H1 (cell line): ENCODE results near the gene PTPRF. TPM values are rescaled to one million over a fixed set of nuclear protein-coding genes. Genes with fewer than 3 reads are reported as not detected.

Source experiments
- CTCF ChIA-PET: fragments of 300-600 bp; sonication (Branson Sonifier 250); formaldehyde crosslinking; loops from one replicate; lab custom pipeline; 2021; ENCODE audit not compliant: partially characterized antibody; lab: Charles Lee
- POLR2A ChIA-PET: fragments of 300-600 bp; sonication (Branson Sonifier 250); formaldehyde crosslinking; loops from one replicate; lab custom pipeline; 2021; ENCODE audit warnings: inconsistent platforms; ENCODE audit not compliant: partially characterized antibody; lab: Charles Lee
- DNase-seq, 2 experiments: peaks; one replicate each; pipeline versions ENCODE4 v3.0.0 to v3.0.0-alpha.2; 2010 to 2022; ENCODE audit warnings: low spot score in 2 of 2, low read depth in 1 of 2, mixed read lengths in 1 of 2
- FAIRE-seq: peaks from 2 replicates; lab custom pipeline; 2011; peaks lifted over from hg19 to GRCh38; lab: Jason Lieb, UNC
- H2AFZ ChIP-seq: 2 replicates; pipeline ENCODE4 v1.8.1; 2012; ENCODE audit warnings: low read length, inconsistent platforms
- H2AK5ac ChIP-seq: 2 replicates; pipeline ENCODE4 v1.6.1; 2013; ENCODE audit warnings: low read depth, low read length
- H2BK120ac ChIP-seq: replicated peaks from 2 replicates; pipeline ENCODE3; 2013; ENCODE audit warnings: low read depth, low read length, inconsistent platforms
- H2BK12ac ChIP-seq: 2 replicates; pipeline ENCODE4 v1.6.1; 2013; ENCODE audit warnings: low read depth, low read length
- H2BK15ac ChIP-seq: 2 replicates; pipeline ENCODE4 v1.6.1; 2013; ENCODE audit warnings: low read length
- H2BK20ac ChIP-seq: 2 replicates; pipeline ENCODE4 v1.6.1; 2013; ENCODE audit warnings: low read length
- H2BK5ac ChIP-seq: 2 replicates; pipeline ENCODE4 v1.6.1; 2013; ENCODE audit warnings: low read depth, low read length
- H3K14ac ChIP-seq: 2 replicates; pipeline ENCODE4 v1.6.1; 2013; ENCODE audit warnings: inconsistent platforms; ENCODE audit not compliant: insufficient read length
- H3K18ac ChIP-seq: 2 replicates; pipeline ENCODE4 v1.6.1; 2013; ENCODE audit warnings: low read length; ENCODE audit errors: extremely low read depth
- H3K23ac ChIP-seq: 2 replicates; pipeline ENCODE4 v1.6.1; 2013; ENCODE audit warnings: inconsistent platforms; ENCODE audit not compliant: insufficient read length
- H3K23me2 ChIP-seq: 2 replicates; pipeline ENCODE4 v1.6.1; 2013; ENCODE audit warnings: low read depth, low read length
- H3K27ac ChIP-seq: 2 replicates; pipeline ENCODE4 v1.6.1; 2011; ENCODE audit warnings: low read depth, low read length, inconsistent platforms
- H3K27me3 ChIP-seq, 4 experiments: replicated peaks in 1 of 4; 1 replicate in 1 of 4; 2 replicates in 3 of 4; pipeline versions ENCODE4 v1.6.1 to v1.8.1; 2011 to 2013; ENCODE audit warnings: low read length in 3 of 4, mild to moderate bottlenecking in 3 of 4, inconsistent platforms in 2 of 4, mixed read lengths in 2 of 4, moderate library complexity in 1 of 4; ENCODE audit not compliant: control insufficient read depth in 3 of 4, insufficient read depth in 3 of 4; ENCODE audit errors: extremely low read depth in 1 of 4
- H3K36me3 ChIP-seq, 4 experiments: 2 replicates each; pipeline versions ENCODE4 v1.6.1 to v1.8.1; 2011 to 2013; ENCODE audit warnings: mild to moderate bottlenecking in 4 of 4, low read length in 3 of 4, moderate library complexity in 2 of 4, control low read depth in 1 of 4, inconsistent platforms in 1 of 4; ENCODE audit not compliant: insufficient read depth in 4 of 4, control insufficient read depth in 2 of 4
- H3K4ac ChIP-seq: replicated peaks from 2 replicates; pipeline ENCODE3; 2013; ENCODE audit warnings: low read length, low read depth, mixed read lengths, inconsistent platforms; ENCODE audit not compliant: insufficient read length
- H3K4me1 ChIP-seq, 4 experiments: replicated peaks in 1 of 4; 1 replicate in 1 of 4; 2 replicates in 3 of 4; pipeline versions ENCODE4 v1.6.1 to v1.8.1; 2011 to 2013; ENCODE audit warnings: low read length in 3 of 4, inconsistent platforms in 2 of 4, mixed read lengths in 1 of 4; ENCODE audit not compliant: insufficient read depth in 4 of 4, control insufficient read depth in 3 of 4
- H3K4me2 ChIP-seq, 2 experiments: 2 replicates each; pipeline versions ENCODE4 v1.6.1 to v1.8.1; 2011 to 2013; ENCODE audit warnings: low read depth in 2 of 2, low read length in 2 of 2, control low read depth in 1 of 2, inconsistent platforms in 1 of 2, mild to moderate bottlenecking in 1 of 2; ENCODE audit not compliant: insufficient read depth in 1 of 2
- H3K4me3 ChIP-seq, 4 experiments: fragments of 200-600, 300-600 bp in 1 of 4; sonication (generic), shearing (Covaris generic), sonication (Bioruptor Twin) in 1 of 4; 2 replicates each; pipeline versions ENCODE4 v1.5.1 to v1.8.1; 2011 to 2016; ENCODE audit warnings: low read length in 4 of 4, low read depth in 3 of 4, control low read depth in 2 of 4, inconsistent platforms in 2 of 4, mild to moderate bottlenecking in 2 of 4, mixed read lengths in 1 of 4, moderate library complexity in 1 of 4; ENCODE audit not compliant: insufficient read depth in 2 of 4; ENCODE audit errors: extremely low read depth in 1 of 4
- H3K56ac ChIP-seq: replicated peaks from 2 replicates; pipeline ENCODE3; 2013; ENCODE audit warnings: low read depth, mild to moderate bottlenecking, mixed read lengths, low read length, inconsistent platforms; ENCODE audit not compliant: insufficient read length
- H3K79me1 ChIP-seq: 2 replicates; pipeline ENCODE4 v1.6.1; 2013; ENCODE audit warnings: low read depth, low read length, control low read depth
- H3K79me2 ChIP-seq, 2 experiments: 2 replicates each; pipeline versions ENCODE4 v1.6.1 to v1.8.1; 2012 to 2013; ENCODE audit warnings: low read length in 2 of 2, mild to moderate bottlenecking in 2 of 2, inconsistent platforms in 1 of 2; ENCODE audit not compliant: insufficient read depth in 2 of 2, control insufficient read depth in 1 of 2
- H3K9ac ChIP-seq, 4 experiments: replicated peaks in 1 of 4; 1 replicate in 1 of 4; 2 replicates in 3 of 4; pipeline versions ENCODE4 v1.6.1 to v1.8.1; 2011 to 2013; ENCODE audit warnings: low read depth in 3 of 4, low read length in 3 of 4, control low read depth in 2 of 4, mild to moderate bottlenecking in 2 of 4, moderate library complexity in 2 of 4, inconsistent platforms in 1 of 4; ENCODE audit errors: extremely low read depth in 1 of 4
- H3K9me3 ChIP-seq, 2 experiments: 2 replicates each; pipeline versions ENCODE4 v1.6.1 to v1.8.1; 2012 to 2013; ENCODE audit warnings: mild to moderate bottlenecking in 2 of 2, moderate library complexity in 2 of 2, control low read depth in 1 of 2, inconsistent platforms in 1 of 2, low read depth in 1 of 2, low read length in 1 of 2, mixed read lengths in 1 of 2; ENCODE audit not compliant: insufficient read depth in 2 of 2
- H4K20me1 ChIP-seq, 2 experiments: replicated peaks in 1 of 2; 2 replicates each; pipeline versions ENCODE3 to v1.8.1; 2011 to 2013; ENCODE audit warnings: inconsistent platforms in 2 of 2, low read length in 2 of 2, mild to moderate bottlenecking in 1 of 2; ENCODE audit not compliant: insufficient read depth in 2 of 2, control insufficient read depth in 1 of 2
- H4K5ac ChIP-seq: 2 replicates; pipeline ENCODE4 v1.6.1; 2013; ENCODE audit warnings: low read length, low read depth, mixed read lengths, inconsistent platforms; ENCODE audit not compliant: insufficient read length
- H4K8ac ChIP-seq: 2 replicates; pipeline ENCODE4 v1.8.0; 2013; ENCODE audit warnings: mild to moderate bottlenecking, moderate library complexity, low read length, inconsistent platforms; ENCODE audit not compliant: insufficient read depth; ENCODE audit errors: extremely low read depth
- H4K91ac ChIP-seq: replicated peaks from 2 replicates; pipeline ENCODE3; 2013; ENCODE audit warnings: low read length, mixed read lengths, inconsistent platforms; ENCODE audit not compliant: insufficient read length
- CEBPB ChIP-seq: IDR thresholded peaks from 2 replicates; pipeline ENCODE4 v1.6.1; 2012; ENCODE audit warnings: low read depth, low read length
- FOSL1 ChIP-seq: IDR thresholded peaks from 2 replicates; pipeline ENCODE4 v1.6.1; 2011; ENCODE audit warnings: mild to moderate bottlenecking, low read depth, low read length, moderate library complexity; ENCODE audit not compliant: insufficient read depth
- NANOG ChIP-seq: IDR thresholded peaks from 2 replicates; pipeline ENCODE4 v1.6.1; 2011; ENCODE audit warnings: low read length, low read depth, mild to moderate bottlenecking, inconsistent platforms; ENCODE audit not compliant: insufficient read depth, poor library complexity, severe bottlenecking
- RFX5 ChIP-seq: IDR thresholded peaks from 2 replicates; pipeline ENCODE4 v1.6.1; 2011; ENCODE audit warnings: low read depth, low read length, improper control_type of control experiment, borderline replicate concordance
- RXRA ChIP-seq: IDR thresholded peaks from 2 replicates; pipeline ENCODE4 v1.6.1; 2011; ENCODE audit warnings: low read depth, mild to moderate bottlenecking, low read length, moderate library complexity; ENCODE audit not compliant: insufficient read depth
- SAP30 ChIP-seq: fragments of 300-600 bp; sonication (generic); IDR thresholded peaks from 2 replicates; pipeline ENCODE4 v1.7.1; 2012; ENCODE audit warnings: low read length, moderate library complexity, mild to moderate bottlenecking, inconsistent platforms; ENCODE audit not compliant: insufficient read depth, insufficient replicate concordance
- WGBS, 2 experiments: shearing (Covaris generic) in 1 of 2; methylation state at CpG; one replicate each; pipeline versions ENCODE4 v1.1.6 to v1.1.7; 2013 to 2015; ENCODE audit warnings: low lambda C conversion rate in 2 of 2, mixed read lengths in 2 of 2, inconsistent platforms in 1 of 2, low coverage in 1 of 2, missing lambda C conversion rate in 1 of 2; ENCODE audit not compliant: insufficient replicate concordance in 2 of 2, insufficient coverage in 1 of 2, insufficient read length in 1 of 2; ENCODE audit errors: extremely low coverage in 1 of 2, missing lambda C conversion rate in 1 of 2; 5-methylcytosine and 5-hydroxymethylcytosine counted together
- polyA plus RNA-seq, 7 experiments: library from polyadenylated mRNA; depleted of rRNA in 3 of 7; stranded (reverse) in 5 of 7; unstranded in 2 of 7; fragments of >200 nt in 5 of 7; fragments of 200-250 nt in 2 of 7; gene quantifications; 1 replicate in 5 of 7; 2 replicates in 1 of 7; 4 replicates in 1 of 7; pipeline versions ENCODE4 v1.2.1 to v1.2.3, GENCODE V29; 2011 to 2013; ENCODE audit warnings: missing spikeins in 2 of 7, mixed read lengths in 2 of 7
- total RNA-seq: library from RNA; stranded (reverse); fragmentation: NEBNext Ultra II Directional; extraction: Animal tissue kit (Norgen Biotek cat#: 25700); gene quantifications from 2 replicates; pipeline ENCODE4 v1.2.1, GENCODE V29; 2021

Gene PTPRF
- total and polyA plus RNA-seq, 2 of the 8 experiments (the other 6 are each of a cell fraction or from before 2014, with no cell fraction given) = 136 to 231 TPM

DNA sequence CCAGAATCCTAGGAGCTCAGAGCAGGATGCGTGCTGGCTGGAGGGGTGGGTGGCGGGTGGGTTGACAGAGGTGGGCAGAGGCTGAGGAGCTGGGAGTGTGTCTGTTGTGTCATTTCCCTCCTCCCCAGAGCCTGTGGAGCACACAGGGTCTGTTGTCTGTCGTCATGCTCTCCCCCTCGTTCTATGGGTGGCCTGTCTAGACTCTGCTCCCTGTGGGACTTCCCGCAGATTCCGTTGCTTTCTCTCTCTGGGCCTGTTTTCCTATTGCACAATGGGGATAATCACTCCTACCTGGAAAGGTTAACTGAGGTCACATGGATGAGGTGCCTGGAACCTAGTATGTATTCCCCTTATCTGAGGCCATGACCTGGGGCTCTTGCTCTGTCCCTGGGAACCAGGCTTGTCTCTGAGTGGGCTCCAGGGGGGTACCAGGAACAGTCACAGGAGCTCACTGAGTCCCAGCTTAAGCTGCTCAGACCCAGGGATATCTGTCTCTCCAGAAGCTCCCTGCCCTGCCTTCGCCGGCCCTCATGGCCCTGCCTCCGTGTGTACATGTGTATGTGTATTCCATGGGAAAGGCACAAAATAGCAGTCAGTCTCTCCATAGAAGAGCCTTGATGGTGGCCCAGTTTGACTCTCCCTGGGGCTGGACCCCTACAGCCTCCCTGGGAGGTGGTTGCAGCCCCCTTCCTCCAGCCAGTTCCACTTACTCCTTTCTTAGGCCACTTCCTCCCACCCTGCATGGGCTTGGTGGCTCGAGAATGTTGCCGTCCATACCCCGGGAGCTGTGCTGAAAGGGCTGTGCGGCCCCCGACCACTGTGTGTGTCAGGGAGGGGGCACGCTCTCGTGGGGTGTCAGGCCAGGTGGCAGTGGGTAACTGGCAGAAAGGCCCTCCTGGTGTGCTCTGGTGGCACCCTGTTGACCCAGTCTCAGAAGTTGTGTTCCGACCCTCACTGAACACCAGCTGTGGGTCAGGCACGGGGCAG is 17.9 kb downstream of the PTPRF start:
- Histone ChIP-seq H2AK5ac (peak overlapping the region; percentile 18), H2BK20ac (peak overlapping the region; percentile 66), H2BK15ac (peak overlapping the region; percentile 76; the same call in 1 of the 2 replicates), H3K4me2 (peak overlapping the region in 1 of 2 experiments; percentile 7; a peak in 2 of 4 replicates), H3K79me1 (peaks cover 30% of the 10 kb centered on the region), H3K23me2 (peaks cover 5% of the 10 kb centered on the region), H3K14ac (no peak overlapping the region), H3K9ac (no peak overlapping the region), H4K20me1 (peaks cover 8 to 20% of the 10 kb centered on the region in 2 experiments), H3K27ac (peak overlapping the region; percentile 90; the same call in 1 of the 2 replicates), H3K4ac (peak overlapping the region; percentile 55), H3K18ac (0 out of 2 replicates have a peak overlapping the region, but pooled peaks have one; percentile 9), H2BK5ac (peak overlapping the region; percentile 67), H2AFZ (no peak overlapping the region), H3K36me3 (peaks cover 1 to 5% (median 2%) of the 10 kb centered on the region in 4 experiments; a peak in 6 of 8 replicates), H3K79me2 (peaks cover 0 to 57% of the 10 kb centered on the region in 2 experiments; a peak in 2 of 4 replicates), H4K8ac (no peak overlapping the region), H3K27me3 (no peaks in the 10 kb centered on the region; a peak in 1 of 7 replicates), H3K9me3 (no peaks in the 10 kb centered on the region), H3K23ac (no peak overlapping the region), H2BK120ac (no peak overlapping the region), H3K4me1 (peaks cover 17 to 71% (median 53%) of the 10 kb centered on the region in 4 experiments), H4K91ac (peak overlapping the region; percentile 44), H4K5ac (no peak overlapping the region), H3K4me3 (no peak overlapping the region), H2BK12ac (peak overlapping the region; percentile 11; the same call in 1 of the 2 replicates), H3K56ac (no peak overlapping the region)
- DNase-seq = no peak
- ChIA-PET CTCF (interaction anchor here (0.5 to 15.4 kb wide), 9 partner anchors 12 to 386 kb away, joined by 3 to 169 read pairs (median 3); partner anchors contain the start of gene PTPRF), POLR2A (interaction anchor here (0.8 to 14.9 kb wide), 8 partner anchors 10 to 181 kb away, joined by 3 to 270 read pairs (median 10); partner anchors contain the start of genes ELOVL1, KDM4A and PTPRF)
- FAIRE-seq = no peak
- 85% methylated on average over 18 of the region's 18 CpGs; no CpG with 5 or more reads in 1 of the 2 experiments for WGBS, 2 experiments
- 0 out of 2 replicates have a peak, but pooled peaks have one; percentile 21 for TF ChIP-seq RXRA
- no peak for TF ChIP-seq NANOG
- TF ChIP-seq RFX5 = no peak
- TF ChIP-seq CEBPB = peak; percentile 86
- TF ChIP-seq FOSL1 = no peak
- TF ChIP-seq SAP30 = no peak
